Fibroblast of lung (primary cell): ENCODE measurements around the gene ARMC6.

Source experiments
- EZH2 ChIP-seq: IDR thresholded peaks from 2 replicates; pipeline ENCODE4 v1.5.1; 2012; ENCODE audit warnings: low read length, control low read depth, mild to moderate bottlenecking; ENCODE audit errors: missing control alignments
- TF ChIP-seq, protein P1 (sequence below), 2 donors: IDR thresholded peaks in 1 of 2; conservative IDR thresholded peaks in 1 of 2; 1 replicate in 1 of 2; 2 replicates in 1 of 2; pipeline ENCODE4 v1.5.1; 2011 to 2012; ENCODE audit warnings: low read length in 2 of 2, control low read depth in 1 of 2, inconsistent platforms in 1 of 2, low read depth in 1 of 2, mild to moderate bottlenecking in 1 of 2

DNA sequence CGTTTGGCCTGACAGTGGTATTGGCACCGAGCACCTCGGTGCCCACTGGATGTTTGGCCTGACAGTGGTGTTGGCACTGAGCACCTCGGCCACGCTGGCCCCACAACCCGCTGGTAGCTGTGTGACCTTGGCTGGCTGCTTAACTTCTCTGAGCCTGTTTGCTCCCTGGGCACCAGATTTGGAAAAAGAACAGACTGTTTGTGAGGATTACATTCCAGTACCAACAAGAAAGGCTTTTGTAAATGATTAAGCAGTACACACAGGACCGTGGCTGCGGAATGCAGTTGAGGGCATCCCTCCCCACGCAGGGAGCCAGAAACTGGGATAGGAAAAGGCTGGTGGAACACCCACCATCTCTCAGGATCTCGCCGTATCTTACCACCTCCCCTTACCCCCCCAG, 62.3 kb downstream of the ARMC6 start:
- TF ChIP-seq, protein P1, sequence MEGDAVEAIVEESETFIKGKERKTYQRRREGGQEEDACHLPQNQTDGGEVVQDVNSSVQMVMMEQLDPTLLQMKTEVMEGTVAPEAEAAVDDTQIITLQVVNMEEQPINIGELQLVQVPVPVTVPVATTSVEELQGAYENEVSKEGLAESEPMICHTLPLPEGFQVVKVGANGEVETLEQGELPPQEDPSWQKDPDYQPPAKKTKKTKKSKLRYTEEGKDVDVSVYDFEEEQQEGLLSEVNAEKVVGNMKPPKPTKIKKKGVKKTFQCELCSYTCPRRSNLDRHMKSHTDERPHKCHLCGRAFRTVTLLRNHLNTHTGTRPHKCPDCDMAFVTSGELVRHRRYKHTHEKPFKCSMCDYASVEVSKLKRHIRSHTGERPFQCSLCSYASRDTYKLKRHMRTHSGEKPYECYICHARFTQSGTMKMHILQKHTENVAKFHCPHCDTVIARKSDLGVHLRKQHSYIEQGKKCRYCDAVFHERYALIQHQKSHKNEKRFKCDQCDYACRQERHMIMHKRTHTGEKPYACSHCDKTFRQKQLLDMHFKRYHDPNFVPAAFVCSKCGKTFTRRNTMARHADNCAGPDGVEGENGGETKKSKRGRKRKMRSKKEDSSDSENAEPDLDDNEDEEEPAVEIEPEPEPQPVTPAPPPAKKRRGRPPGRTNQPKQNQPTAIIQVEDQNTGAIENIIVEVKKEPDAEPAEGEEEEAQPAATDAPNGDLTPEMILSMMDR (conservative IDR thresholded peaks at IDR 0.05 in 1 of 2, IDR thresholded peaks at IDR 0.05 in 1 of 2; ENCODE audit: low read depth in 1 of 2, low read length in 2 of 2) = no peak
- TF ChIP-seq EZH2 = no peak
